Measurements from ENCODE around the gene LCOR. TPM values are rescaled to one million over a fixed set of nuclear protein-coding genes. Genes with fewer than 3 reads are reported as not detected.

The LCOR gene
- total RNA-seq, 3 donors from 2014 or later, result 19.4 to 53.6 (median 35.7) TPM

DNA sequence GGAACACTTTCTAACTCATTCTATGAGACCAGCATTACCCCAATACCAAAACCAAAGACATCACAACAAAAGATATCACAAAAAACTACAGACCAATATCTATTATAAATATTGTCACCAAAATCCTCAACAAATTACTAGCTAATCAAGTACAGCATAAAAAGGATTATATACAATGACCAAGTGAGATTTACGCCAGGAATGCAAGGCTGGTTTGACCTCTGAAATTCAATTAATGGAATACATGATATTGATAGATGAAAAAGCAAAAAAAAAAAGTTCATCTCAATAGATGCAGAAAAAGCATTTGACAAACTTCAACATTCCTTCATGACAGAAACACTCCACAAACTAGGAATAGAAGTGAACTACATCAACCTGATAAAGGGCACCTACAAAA, 175.3 kb downstream of the LCOR start:
- TF ChIP-seq CTCF (IDR thresholded peaks at IDR 0.05) (no peak), POLR2A (IDR thresholded peaks at IDR 0.05) (no peak), POLR2AphosphoS5 (IDR thresholded peaks at IDR 0.05) (no peak)
- no peak overlapping the region for H3K27ac ChIP-seq
- H3K4me3 ChIP-seq, result no peak overlapping the region
- H3K4me1 ChIP-seq, result no peaks in the 10 kb centered on the region
- intact Hi-C loops (cut with DNase I; ENCODE audit: low total_unique reads), result no loop called here
- H3K27me3 ChIP-seq, result no peaks in the 10 kb centered on the region
- peaks cover 8 to 21% of the 10 kb centered on the region in 2 donors for H3K9me3 ChIP-seq
- DNase-seq (ENCODE audit: low spot score in 2 of 2), result no peak
- no peaks in the 10 kb centered on the region for H3K36me3 ChIP-seq

GRCh38 chr10:97010695-97011206, 178.7 kb downstream of the LCOR start:
- no peaks in the 10 kb centered on the region for H3K36me3 ChIP-seq
- H3K27me3 ChIP-seq, result no peaks in the 10 kb centered on the region
- H3K9me3 ChIP-seq, result peaks cover 8 to 21% of the 10 kb centered on the region in 2 donors
- H3K4me1 ChIP-seq, result no peaks in the 10 kb centered on the region
- no peak overlapping the region for H3K4me3 ChIP-seq
- TF ChIP-seq CTCF (IDR thresholded peaks at IDR 0.05) (no peak), POLR2A (IDR thresholded peaks at IDR 0.05) (no peak), POLR2AphosphoS5 (IDR thresholded peaks at IDR 0.05) (no peak)
- no peak for DNase-seq (ENCODE audit: low spot score in 2 of 2)
- no peak overlapping the region for H3K27ac ChIP-seq
- intact Hi-C loops (cut with DNase I; ENCODE audit: low total_unique reads), result no loop called here

GRCh38 chr10:97011397-97011796, 179.3 kb downstream of the LCOR start:
- no peak for DNase-seq (ENCODE audit: low spot score in 2 of 2)
- no peak for TF ChIP-seq CTCF (IDR thresholded peaks at IDR 0.05)
- intact Hi-C loops (cut with DNase I; ENCODE audit: low total_unique reads), result no loop called here

DNA sequence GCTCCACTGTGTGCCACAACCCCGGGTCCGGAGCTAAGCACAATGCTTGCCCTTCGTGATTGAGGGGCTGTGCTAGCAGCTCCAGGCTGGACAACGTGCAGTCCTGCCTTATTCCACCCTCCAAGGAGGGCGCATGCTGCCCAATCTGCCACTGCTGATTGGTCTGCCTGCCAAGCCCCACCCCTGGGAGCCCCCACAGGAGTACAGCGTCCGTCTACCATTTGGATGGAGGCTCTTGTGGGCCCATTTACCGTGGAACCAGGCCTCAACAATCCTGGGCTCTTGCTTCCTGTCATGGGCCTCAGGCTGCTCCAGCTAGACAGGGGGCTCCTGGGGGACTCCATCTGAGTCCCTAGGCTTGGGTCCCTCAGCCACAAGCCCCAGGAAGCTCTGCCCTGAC, 180.4 kb downstream of the LCOR start:
- no peak overlapping the region for H3K4me3 ChIP-seq
- H3K4me1 ChIP-seq, result no peaks in the 10 kb centered on the region
- H3K27me3 ChIP-seq, result no peaks in the 10 kb centered on the region
- no peaks in the 10 kb centered on the region for H3K36me3 ChIP-seq
- TF ChIP-seq POLR2A (IDR thresholded peaks at IDR 0.05) (no peak), CTCF (IDR thresholded peaks at IDR 0.05) (no peak), POLR2AphosphoS5 (IDR thresholded peaks at IDR 0.05) (no peak)
- no peak for DNase-seq (ENCODE audit: low spot score in 2 of 2)
- intact Hi-C loops (cut with DNase I; ENCODE audit: low total_unique reads), result no loop called here
- H3K27ac ChIP-seq, result no peak overlapping the region
- H3K9me3 ChIP-seq, result peaks cover under 1 to 9% of the 10 kb centered on the region in 2 donors

More at GRCh38 chr10:97011397-97011796, 179.3 kb downstream of the LCOR start:
- Histone ChIP-seq H3K4me1 (no peaks in the 10 kb centered on the region), H3K27me3 (no peaks in the 10 kb centered on the region), H3K27ac (no peak overlapping the region), H3K9me3 (peaks cover 7 to 20% of the 10 kb centered on the region in 2 donors), H3K4me3 (no peak overlapping the region), H3K36me3 (no peaks in the 10 kb centered on the region)

DNA sequence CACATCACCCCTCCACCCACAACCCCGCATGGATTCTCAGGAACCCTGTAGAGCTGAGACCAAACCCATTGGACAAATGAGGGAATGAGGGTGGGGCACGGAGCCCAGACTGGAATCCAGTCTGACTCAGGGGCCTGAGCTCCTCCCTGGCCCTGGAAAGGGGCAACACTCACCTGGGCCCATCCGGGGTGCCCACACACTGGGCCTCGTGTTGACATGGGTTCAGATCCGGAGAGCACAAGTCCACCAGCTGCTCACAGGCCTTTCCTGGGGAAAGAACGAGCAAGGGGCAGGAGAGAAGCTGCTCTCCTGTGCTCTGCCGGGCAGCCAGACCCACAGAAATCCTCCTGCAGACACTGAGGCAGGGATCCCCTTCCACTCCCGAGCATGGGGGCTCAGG, 181.5 kb downstream of the LCOR start:
- Histone ChIP-seq H3K36me3 (no peaks in the 10 kb centered on the region), H3K4me1 (no peaks in the 10 kb centered on the region), H3K27me3 (no peaks in the 10 kb centered on the region), H3K27ac (no peak overlapping the region), H3K4me3 (no peak overlapping the region), H3K9me3 (no peaks in the 10 kb centered on the region)
- no peak for DNase-seq (ENCODE audit: low spot score in 2 of 2)
- TF ChIP-seq POLR2AphosphoS5 (IDR thresholded peaks at IDR 0.05) (no peak), CTCF (IDR thresholded peaks at IDR 0.05) (no peak), POLR2A (IDR thresholded peaks at IDR 0.05) (no peak)
- intact Hi-C loops (cut with DNase I; ENCODE audit: low total_unique reads), result no loop called here
